Psoas muscle (tissue), 8 donors: ENCODE measurements around the gene FBXO31. TPM values are rescaled to one million over a fixed set of nuclear protein-coding genes. Genes with fewer than 3 reads are reported as not detected.

Experiments
- ATAC-seq, 4 donors: fragments of 200-7000 bp; cut with Tn5 transposase; one replicate each; pipeline ENCODE4 v1.9.1; 2020; ENCODE audit warnings: moderate library complexity in 3 of 4, mild to moderate bottlenecking in 2 of 4
- DNase-seq, 2 donors: peaks; one replicate each; pipeline ENCODE4 v3.0.0-alpha.2; 2020
- H3K27ac ChIP-seq: fragments of 200-600 bp; one replicate; pipeline ENCODE4 v1.8.0; 2022
- H3K27me3 ChIP-seq, 3 donors: fragments of 200-600 bp in 1 of 3; one replicate each; pipeline versions ENCODE4 v1.6.1 to v1.8.0; 2013 to 2022; ENCODE audit warnings: low read length in 2 of 3, mild to moderate bottlenecking in 2 of 3, moderate library complexity in 1 of 3; ENCODE audit not compliant: insufficient read depth in 3 of 3
- H3K36me3 ChIP-seq, 2 donors: fragments of 200-600 bp in 1 of 2; one replicate each; pipeline versions ENCODE4 v1.6.1 to v1.8.0; 2013 to 2022; ENCODE audit warnings: low read depth in 1 of 2, mild to moderate bottlenecking in 1 of 2, moderate library complexity in 1 of 2; ENCODE audit not compliant: insufficient read depth in 1 of 2
- H3K4me1 ChIP-seq: fragments of 200-600 bp; one replicate; pipeline ENCODE4 v1.8.0; 2022
- H3K4me3 ChIP-seq: fragments of 200-600 bp; one replicate; pipeline ENCODE4 v1.8.0; 2022; ENCODE audit warnings: mild to moderate bottlenecking
- H3K9me3 ChIP-seq: fragments of 200-600 bp; one replicate; pipeline ENCODE4 v1.8.0; 2022
- WGBS, 3 donors: extraction: QIAGEN DNeasy Blood & Tissue Kit; methylation state at CpG; one replicate each; pipeline versions ENCODE4 v1.1.6 to v1.1.7; 2013; 5-methylcytosine and 5-hydroxymethylcytosine counted together
- intact Hi-C, 2 donors: fragments of 100-400 bp; cut with DNase I; formaldehyde crosslinking; loops; one replicate each; pipeline versions ENCODE4 v1.11.0 to v1.14.2; 2022
- polyA plus RNA-seq, 3 donors: library from polyadenylated mRNA; stranded (reverse); fragments of 200-250 nt; gene quantifications; one replicate each; pipeline ENCODE4 v1.2.3, GENCODE V29; 2013
- total RNA-seq, 4 donors: library from RNA; stranded (reverse); fragmentation: NEBNext Ultra II Directional in 2 of 4; extraction: Animal tissue kit (Norgen Biotek cat#: 25700) in 2 of 4; gene quantifications; one replicate each; pipeline versions ENCODE4 v1.2.1 to v1.2.4, GENCODE V29; 2021 to 2023
- TF ChIP-seq, protein P1 (sequence below): fragments of 200-600 bp; IDR thresholded peaks from one replicate; pipeline ENCODE4 v1.8.0; 2022; ENCODE audit warnings: antibody characterized with exemption
- donor health status: healthy with polysubstance abuse.
- donor health status: DM: no; HTN: no; CAD: no; lungs with moderate emphysema.
- donor health status: Bipolar disorder and iron deficiency.
- donor health status: healthy.
- donor health status: DM: yes; HTN: yes; CAD: no.
- donor health status: DM: no; HTN: no; CAD: no.
- donor health status: DM: no; HTN: no; CAD: no.
- donor health status: DM: yes; HTN: yes; CAD: no.

FBXO31 gene
- total and polyA plus RNA-seq, 7 donors = 26.3 to 103 (median 95.3) TPM

DNA sequence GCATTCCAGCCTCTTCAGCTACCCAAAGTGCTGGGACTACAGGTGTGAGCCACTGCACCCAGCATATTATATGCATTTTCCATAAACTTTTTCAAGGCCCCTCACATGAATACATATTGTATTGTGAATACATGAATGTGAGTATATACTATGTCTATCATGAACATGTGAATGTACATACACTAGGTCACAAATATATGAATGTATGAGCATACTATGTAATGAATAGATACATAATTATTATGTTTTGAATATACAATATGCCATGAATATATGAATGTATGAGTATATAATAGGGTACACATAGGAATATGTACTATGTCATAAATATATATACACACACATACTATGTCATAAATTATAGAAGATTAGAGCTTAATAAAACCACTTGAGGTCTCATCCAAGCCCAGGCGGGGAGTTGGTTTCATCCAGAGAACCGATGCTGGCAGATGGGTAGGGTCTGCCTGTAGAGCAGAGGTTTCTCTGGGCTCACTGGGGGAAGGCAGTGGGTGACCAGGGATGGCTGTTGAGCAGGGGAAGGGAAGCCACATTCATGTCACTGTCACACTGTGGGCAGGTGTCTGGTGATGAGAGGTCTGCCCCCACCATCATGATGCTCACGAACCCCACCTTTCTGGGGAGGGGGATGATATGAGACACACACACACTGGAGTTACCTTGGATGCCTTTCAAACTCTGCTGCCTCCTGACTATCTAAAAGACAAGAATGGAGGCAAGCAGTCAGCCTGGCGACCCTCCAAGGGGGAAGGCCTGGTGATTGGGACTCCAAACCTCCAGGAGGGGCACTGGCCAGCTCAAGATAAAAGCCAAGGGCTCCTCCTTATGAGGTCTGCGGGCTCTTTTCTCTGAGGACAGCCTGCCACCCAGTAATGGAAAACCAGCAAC is 73.7 kb downstream of the FBXO31 start:
- Histone ChIP-seq H3K4me3 (no peak overlapping the region), H3K4me1 (no peaks in the 10 kb centered on the region), H3K27me3 (no peaks in the 10 kb centered on the region), H3K9me3 (no peaks in the 10 kb centered on the region), H3K27ac (no peak overlapping the region), H3K36me3 (peaks cover 0 to 3% of the 10 kb centered on the region in 2 donors)
- intact Hi-C loops = loop anchor here in 1 of 2 donors (10.0 kb wide), 1 partner anchor 1505 kb away; no protein-coding TSS in a partner anchor
- WGBS, 3 donors = 84 to 92% (median 90%) methylated on average over 5 of the region's 5 CpGs
- DNase-seq = no peak
- ATAC-seq = no peak
- TF ChIP-seq, protein P1, sequence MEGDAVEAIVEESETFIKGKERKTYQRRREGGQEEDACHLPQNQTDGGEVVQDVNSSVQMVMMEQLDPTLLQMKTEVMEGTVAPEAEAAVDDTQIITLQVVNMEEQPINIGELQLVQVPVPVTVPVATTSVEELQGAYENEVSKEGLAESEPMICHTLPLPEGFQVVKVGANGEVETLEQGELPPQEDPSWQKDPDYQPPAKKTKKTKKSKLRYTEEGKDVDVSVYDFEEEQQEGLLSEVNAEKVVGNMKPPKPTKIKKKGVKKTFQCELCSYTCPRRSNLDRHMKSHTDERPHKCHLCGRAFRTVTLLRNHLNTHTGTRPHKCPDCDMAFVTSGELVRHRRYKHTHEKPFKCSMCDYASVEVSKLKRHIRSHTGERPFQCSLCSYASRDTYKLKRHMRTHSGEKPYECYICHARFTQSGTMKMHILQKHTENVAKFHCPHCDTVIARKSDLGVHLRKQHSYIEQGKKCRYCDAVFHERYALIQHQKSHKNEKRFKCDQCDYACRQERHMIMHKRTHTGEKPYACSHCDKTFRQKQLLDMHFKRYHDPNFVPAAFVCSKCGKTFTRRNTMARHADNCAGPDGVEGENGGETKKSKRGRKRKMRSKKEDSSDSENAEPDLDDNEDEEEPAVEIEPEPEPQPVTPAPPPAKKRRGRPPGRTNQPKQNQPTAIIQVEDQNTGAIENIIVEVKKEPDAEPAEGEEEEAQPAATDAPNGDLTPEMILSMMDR = no peak

DNA sequence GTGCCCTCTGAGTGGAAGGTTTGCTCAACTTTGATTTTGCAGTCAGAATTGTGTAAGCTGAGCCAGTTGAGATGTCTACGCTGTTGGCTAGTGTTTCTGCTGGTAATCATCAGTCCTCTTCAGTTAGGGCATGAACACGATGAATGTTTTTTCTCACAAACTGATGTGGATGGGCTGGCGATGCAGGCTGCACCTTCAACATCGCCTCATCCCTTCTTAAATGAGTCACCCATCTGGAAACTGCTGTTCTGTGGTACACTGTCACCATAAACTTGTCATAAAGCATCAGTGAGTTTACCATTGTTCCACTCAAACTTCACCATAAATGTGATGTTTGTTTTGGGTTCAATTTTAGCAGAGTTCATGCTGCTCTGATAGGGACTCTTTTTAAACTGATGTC is 74.8 kb downstream of the FBXO31 start:
- Histone ChIP-seq H3K9me3 (no peaks in the 10 kb centered on the region), H3K4me3 (no peak overlapping the region), H3K4me1 (no peaks in the 10 kb centered on the region), H3K36me3 (peaks cover 0 to 3% of the 10 kb centered on the region in 2 donors), H3K27ac (no peak overlapping the region), H3K27me3 (no peaks in the 10 kb centered on the region)
- intact Hi-C loops = no loop called here
- WGBS, 3 donors = 83 to 99% (median 98%) methylated on average over 4 of the region's 4 CpGs
- DNase-seq (no peak), ATAC-seq (no peak)
- TF ChIP-seq, protein P1 = no peak

DNA sequence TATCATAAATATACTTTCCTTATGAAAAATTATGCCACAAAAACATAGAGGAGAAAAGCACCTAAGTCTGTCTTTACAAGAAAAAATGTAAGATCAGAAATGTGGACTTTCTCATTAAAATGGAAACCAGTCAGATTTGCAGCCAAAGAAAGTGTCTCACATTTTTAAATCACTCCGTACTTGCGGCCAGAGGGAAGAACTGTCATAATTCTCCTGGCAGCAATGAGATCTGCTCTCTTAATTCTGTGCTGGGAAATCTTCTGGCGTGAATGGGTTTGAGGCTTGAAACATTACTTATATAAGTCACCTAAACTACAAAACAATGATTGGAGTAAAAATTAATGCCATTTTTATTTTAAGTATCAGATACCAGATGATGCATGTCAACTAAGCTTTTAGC is 77.1 kb downstream of the FBXO31 start:
- H3K4me3 ChIP-seq = no peak overlapping the region
- DNase-seq (no peak), ATAC-seq (no peak)
- no peaks in the 10 kb centered on the region for H3K4me1 ChIP-seq
- intact Hi-C loops = no loop called here
- no peak overlapping the region for H3K27ac ChIP-seq
- TF ChIP-seq, protein P1 = no peak
- peaks cover 0 to 15% of the 10 kb centered on the region in 2 donors for H3K36me3 ChIP-seq
- no peaks in the 10 kb centered on the region for H3K27me3 ChIP-seq
- WGBS, 3 donors = 80 to 85% (median 84%) methylated on average over 3 of the region's 3 CpGs
- H3K9me3 ChIP-seq = no peaks in the 10 kb centered on the region

DNA sequence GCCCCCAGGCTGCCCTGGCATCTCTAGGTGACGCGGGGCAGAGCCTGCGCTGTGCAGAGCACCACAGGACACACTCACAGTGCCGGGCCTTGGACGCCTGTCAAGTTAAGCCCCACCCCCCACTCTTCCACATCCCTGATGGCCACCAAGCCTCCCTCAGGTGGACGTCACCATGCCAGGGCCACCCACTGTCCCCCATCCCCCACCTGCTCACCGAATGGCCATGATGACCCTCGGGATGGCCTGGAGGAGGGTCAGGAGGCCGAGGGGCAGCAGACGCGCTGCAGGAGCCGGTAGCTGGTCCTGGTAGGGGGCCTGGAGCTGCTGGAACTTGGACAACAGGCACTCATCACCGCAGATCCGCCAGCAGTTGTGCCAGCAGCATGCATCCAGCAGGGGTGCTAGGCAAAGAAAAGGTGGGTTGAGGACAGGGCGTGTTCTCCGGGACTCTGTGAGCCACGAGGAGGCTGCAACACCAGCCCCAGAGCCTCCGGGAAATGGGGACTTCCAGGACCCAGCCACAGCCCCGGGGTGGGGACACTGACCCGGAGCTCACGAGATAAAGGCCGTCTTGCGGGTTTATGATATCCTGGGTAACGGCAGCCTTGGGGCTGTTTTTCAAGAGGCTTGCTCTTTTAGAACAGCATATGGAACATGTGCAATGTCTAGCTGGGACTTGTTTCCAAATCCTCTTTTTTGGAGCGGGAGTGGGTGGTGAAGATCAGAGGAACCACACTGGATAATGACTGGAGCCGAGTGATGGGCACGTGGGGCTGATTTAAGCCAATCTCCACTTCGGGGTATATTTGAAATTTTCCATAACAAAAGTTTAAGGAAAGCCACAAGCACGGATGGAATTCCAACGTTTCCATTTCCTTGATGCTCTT is 77.8 kb downstream of the FBXO31 start:
- WGBS, 3 donors = 74 to 76% (median 75%) methylated on average over 30 of the region's 30 CpGs
- intact Hi-C loops = no loop called here
- Histone ChIP-seq H3K9me3 (no peaks in the 10 kb centered on the region), H3K4me1 (no peaks in the 10 kb centered on the region), H3K27me3 (no peaks in the 10 kb centered on the region), H3K36me3 (peaks cover 0 to 15% of the 10 kb centered on the region in 2 donors), H3K4me3 (no peak overlapping the region), H3K27ac (no peak overlapping the region)
- DNase-seq = no peak
- no peak for ATAC-seq
- TF ChIP-seq, protein P1 = no peak
